ENCODE results near the gene ZNF22. TPM values are rescaled to one million over a fixed set of nuclear protein-coding genes. Genes with fewer than 3 reads are reported as not detected.
A peak's percentile ranks its signal among the peaks of the same experiment; 100 is the strongest.

The ZNF22 gene
- total RNA-seq, 4 donors from 2014 or later = 23.4 to 30.2 (median 26.0) TPM

DNA sequence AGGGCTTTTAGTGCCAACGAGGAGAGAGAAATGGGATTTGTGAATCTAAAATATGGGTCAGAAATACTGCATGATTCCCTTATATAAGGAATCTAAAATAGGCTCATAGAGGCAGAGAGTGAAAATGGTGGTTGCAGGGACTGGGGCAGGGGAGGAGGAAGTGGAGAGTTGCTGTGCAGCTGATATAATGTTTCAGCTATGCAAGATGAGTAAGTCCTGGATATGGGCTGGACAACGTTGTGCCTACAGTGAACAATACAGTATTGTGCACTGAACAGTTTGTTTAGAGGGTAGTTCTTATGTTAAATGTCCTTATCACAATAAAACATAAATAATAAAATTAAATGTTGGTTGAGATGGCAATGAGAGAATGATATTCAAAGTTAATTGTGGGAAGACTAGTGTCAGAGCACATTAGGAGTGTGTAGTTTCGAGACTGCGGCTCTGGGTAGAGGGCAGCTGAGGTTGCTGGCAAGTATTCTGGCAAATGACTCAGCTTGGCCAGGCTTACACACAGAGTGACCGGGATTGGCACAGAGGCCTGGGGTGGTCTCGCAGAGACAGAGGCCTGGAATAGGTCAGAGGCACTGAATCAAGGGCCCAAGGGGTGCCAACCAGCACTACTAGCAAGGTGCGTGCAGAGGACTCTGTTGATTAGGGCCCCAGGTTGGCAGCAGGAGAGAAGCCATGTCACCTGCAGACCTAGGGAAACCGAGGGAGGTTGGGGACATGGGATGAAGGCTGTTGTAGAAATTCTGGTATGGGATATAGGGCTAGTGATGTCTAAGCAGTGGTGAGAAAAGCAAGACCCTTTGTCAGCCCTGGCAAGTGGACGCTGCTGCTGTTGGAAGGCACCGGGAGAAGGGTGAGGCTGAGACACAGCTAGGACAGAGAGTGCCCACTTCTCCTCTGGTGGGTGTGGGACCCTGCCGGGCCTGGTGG lies 19.3 kb upstream of the ZNF22 start:
- H3K36me3 ChIP-seq = peaks cover 0 to 66% (median 14%) of the 10 kb centered on the region in 3 donors

DNA sequence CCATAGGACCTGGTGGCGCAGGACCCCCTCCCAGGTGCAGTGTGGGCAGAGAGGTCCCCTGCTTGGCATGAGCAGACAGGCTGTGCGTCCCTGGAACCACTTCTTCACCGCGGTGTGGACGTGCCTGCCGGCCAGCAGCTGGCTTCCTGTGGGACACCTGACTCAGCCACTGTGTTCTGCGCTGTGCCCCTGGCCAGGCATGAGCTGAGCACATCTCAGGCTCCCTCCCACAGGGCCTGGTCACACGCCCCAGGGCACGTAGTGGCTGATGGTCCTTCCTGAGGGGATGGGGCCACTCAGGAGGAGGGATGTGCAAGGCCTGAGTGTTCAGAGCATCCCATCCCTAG lies 18.6 kb upstream of the ZNF22 start:
- 65 to 86% methylated on average over 1 to 5 of the region's 9 CpGs for WGBS, 2 donors
- H3K27me3 ChIP-seq = no peaks in the 10 kb centered on the region
- peak overlapping the region; percentile 86 to 97 (median 92) for H3K27ac ChIP-seq
- no peak for DNase-seq (ENCODE audit: low spot score in 2 of 2)
- no peak overlapping the region for H3K4me3 ChIP-seq
- H3K36me3 ChIP-seq = peaks cover 0 to 66% (median 14%) of the 10 kb centered on the region in 3 donors
- peak in 1 of 2 donors; percentile 64 for TF ChIP-seq EP300 (IDR thresholded peaks at IDR 0.05)
- TF ChIP-seq, protein P1, sequence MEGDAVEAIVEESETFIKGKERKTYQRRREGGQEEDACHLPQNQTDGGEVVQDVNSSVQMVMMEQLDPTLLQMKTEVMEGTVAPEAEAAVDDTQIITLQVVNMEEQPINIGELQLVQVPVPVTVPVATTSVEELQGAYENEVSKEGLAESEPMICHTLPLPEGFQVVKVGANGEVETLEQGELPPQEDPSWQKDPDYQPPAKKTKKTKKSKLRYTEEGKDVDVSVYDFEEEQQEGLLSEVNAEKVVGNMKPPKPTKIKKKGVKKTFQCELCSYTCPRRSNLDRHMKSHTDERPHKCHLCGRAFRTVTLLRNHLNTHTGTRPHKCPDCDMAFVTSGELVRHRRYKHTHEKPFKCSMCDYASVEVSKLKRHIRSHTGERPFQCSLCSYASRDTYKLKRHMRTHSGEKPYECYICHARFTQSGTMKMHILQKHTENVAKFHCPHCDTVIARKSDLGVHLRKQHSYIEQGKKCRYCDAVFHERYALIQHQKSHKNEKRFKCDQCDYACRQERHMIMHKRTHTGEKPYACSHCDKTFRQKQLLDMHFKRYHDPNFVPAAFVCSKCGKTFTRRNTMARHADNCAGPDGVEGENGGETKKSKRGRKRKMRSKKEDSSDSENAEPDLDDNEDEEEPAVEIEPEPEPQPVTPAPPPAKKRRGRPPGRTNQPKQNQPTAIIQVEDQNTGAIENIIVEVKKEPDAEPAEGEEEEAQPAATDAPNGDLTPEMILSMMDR (IDR thresholded peaks at IDR 0.05) = no peak
- H3K4me1 ChIP-seq = peaks cover 0 to 87% (median 49%) of the 10 kb centered on the region in 4 donors
- no peaks in the 10 kb centered on the region for H3K9me3 ChIP-seq

More for the DNA sequence above, 19.3 kb upstream of the ZNF22 start:
- TF ChIP-seq POLR2A (IDR thresholded peaks at IDR 0.05) (no peak), EP300 (IDR thresholded peaks at IDR 0.05) (peak in 1 of 2 donors; percentile 6)
- TF ChIP-seq, protein P1 (IDR thresholded peaks at IDR 0.05) = no peak
- H3K4me1 ChIP-seq = peaks cover 0 to 87% (median 54%) of the 10 kb centered on the region in 4 donors
- 35 to 42% methylated on average over 11 of the region's 11 CpGs for WGBS, 2 donors
- H3K27ac ChIP-seq = peak overlapping the region; percentile 86 to 97 (median 92)
- no peak for DNase-seq (ENCODE audit: low spot score in 2 of 2)
- H3K4me3 ChIP-seq = no peak overlapping the region
- H3K9me3 ChIP-seq = no peaks in the 10 kb centered on the region
- H3K27me3 ChIP-seq = no peaks in the 10 kb centered on the region

DNA sequence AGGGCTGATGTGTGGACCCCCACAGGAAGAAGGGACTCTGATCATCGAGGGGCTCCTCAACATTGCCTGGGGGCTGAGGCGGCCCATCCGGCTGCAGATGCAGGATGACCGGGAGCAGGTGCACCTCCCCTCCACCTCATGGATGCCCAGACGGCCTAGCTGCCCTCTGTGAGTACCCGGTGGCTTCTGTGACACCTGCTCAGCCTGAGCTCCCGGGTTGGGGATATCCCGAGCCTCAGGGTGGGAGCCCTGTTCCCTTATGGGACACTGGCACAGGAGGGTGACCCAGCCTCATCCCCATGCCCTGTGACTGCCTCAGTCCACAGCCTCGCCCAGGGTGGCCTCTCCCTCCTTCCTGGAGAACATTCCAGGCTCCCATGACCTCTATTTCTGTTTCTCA lies 18.2 kb upstream of the ZNF22 start:
- no peak for TF ChIP-seq EP300 (IDR thresholded peaks at IDR 0.05)
- no peak for TF ChIP-seq POLR2A (IDR thresholded peaks at IDR 0.05)
- TF ChIP-seq, protein P1 (IDR thresholded peaks at IDR 0.05) = no peak
- Histone ChIP-seq H3K4me1 (peaks cover 0 to 88% (median 48%) of the 10 kb centered on the region in 4 donors), H3K9me3 (no peaks in the 10 kb centered on the region), H3K4me3 (no peak overlapping the region), H3K36me3 (peaks cover 0 to 66% (median 10%) of the 10 kb centered on the region in 3 donors), H3K27me3 (no peaks in the 10 kb centered on the region), H3K27ac (peak overlapping the region; percentile 86 to 97 (median 92))
- WGBS, 2 donors = 77 to 86% methylated on average over 7 of the region's 9 CpGs
- no peak for DNase-seq (ENCODE audit: low spot score in 2 of 2)

DNA sequence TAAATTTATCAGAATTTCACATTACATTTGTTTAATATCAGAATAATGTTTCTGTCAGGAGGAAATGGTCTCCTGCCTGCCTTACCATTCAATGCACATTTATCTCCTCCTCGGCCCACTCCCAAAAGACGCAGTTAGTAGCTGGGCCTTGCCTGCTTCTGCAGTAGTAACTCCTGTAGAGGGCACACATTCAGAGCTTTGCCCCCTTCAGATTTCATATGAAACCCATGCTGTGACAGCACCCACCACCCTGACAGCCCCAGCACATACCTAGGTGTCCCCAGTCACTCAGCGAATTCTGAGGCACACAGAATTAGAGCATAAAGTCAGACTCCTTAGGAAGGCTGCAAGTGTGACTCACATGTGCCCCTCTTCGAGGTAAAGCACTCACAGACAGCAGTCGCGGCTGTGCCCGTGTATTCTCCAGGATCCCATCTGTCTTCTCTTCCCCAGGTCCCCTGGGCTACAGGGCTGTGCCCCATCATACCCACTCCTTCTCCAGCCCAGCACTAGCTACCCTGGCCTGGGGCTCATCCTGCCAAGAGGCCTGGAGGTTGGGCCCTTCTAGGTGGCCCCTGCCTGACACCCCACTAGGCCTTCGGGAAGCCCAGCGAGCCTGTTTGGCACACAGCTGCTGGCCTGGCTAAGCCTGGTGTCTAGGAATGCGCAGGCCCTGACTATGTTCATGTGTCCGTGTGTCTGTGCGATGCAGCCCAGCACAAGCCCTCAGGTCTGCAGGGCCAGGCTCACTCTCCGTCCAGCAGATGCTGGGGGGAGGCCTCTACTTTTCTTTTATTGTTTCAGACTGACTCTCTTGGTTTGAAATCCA lies 17.4 kb upstream of the ZNF22 start:
- H3K27ac ChIP-seq = peak overlapping the region in 3 of 4 donors; percentile 36 to 97 (median 95)
- peaks cover 0 to 66% (median 8%) of the 10 kb centered on the region in 3 donors for H3K36me3 ChIP-seq
- H3K4me1 ChIP-seq = peaks cover 0 to 88% (median 48%) of the 10 kb centered on the region in 4 donors

More for the DNA sequence above, 17.4 kb upstream of the ZNF22 start:
- H3K27me3 ChIP-seq = no peaks in the 10 kb centered on the region
- TF ChIP-seq, protein P1 (IDR thresholded peaks at IDR 0.05) = no peak
- TF ChIP-seq EP300 (IDR thresholded peaks at IDR 0.05) (no peak), POLR2A (IDR thresholded peaks at IDR 0.05) (no peak)
- no peak overlapping the region for H3K4me3 ChIP-seq
- no peak for DNase-seq (ENCODE audit: low spot score in 2 of 2)
- H3K9me3 ChIP-seq = no peaks in the 10 kb centered on the region
- 89 to 95% methylated on average over 10 to 13 of the region's 13 CpGs for WGBS, 2 donors
